ENCODE results near the gene OPRL1.
"Not testable (repeated sequence)": the region's sequence is repeated elsewhere in the genome, so short reads cannot be mapped to it uniquely, and the experiment has no call there.

OPRL1 gene

DNA sequence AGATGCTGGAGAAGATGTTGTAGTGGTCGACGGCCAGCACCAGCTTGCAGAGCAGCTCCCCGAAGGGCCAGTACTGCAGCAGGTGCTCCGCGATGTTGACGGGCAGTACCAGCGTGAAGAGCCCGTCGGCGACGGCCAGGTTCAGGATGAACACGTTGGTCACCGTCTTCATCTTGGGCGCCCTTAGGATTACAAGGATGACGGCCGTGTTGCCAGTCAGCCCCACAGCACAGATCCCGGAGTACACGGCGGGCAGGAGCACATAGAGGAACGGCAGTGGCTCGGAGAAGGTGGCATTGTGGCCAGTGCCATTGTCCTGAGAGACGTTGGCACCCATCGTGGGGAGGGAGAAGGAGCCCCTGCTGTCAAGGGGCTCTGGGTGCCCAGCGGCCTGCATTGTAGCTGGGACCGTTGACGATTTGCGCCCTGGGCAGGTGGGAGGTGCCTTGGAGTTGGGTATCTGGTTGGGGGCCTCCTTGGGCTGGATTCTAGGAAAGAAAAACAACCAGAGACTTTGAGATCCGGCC lies 26.6 kb downstream of the OPRL1 start:
- DNase-seq, result no peak

DNA sequence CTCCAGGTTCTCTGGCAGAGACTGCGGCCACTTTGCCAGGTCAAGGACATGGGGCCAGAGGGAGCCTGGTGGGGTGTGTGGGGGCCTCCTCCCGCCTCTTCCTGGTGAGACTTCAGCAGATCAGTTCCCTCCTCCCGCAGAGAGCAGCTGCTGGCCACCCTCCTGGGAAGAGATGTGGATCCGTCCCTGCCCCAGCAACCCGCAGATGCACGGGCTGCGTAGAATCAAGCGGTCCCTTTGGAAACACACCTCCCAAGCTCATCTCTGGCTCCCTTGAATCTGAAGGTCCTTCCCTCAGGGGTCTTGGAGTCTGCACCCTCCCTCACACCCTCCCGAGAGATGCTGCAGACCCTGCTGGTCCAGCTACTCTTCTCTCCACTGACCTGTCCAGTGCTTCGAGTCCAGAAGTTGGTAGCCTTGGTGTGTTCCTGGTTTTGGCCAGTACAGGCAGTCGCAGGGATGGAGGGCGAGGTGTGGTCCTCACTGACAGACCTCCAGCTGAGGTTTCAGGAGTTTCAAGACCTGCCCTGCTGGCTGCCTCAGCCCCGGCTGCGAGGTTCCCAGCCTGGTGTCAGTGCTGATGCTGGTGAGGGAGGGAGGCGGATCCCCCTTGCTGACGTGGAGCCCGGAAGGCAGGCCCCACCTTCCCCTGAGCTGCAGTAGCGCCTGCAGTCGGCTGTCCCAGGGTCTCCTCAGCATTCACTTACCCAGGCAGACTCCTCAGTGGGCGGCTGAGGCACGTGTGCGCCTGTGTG lies 27.3 kb downstream of the OPRL1 start, which contains the start of gene NPBWR2:
TSS of gene NPBWR2 (minus strand) at position 585 of the 755 bp plus-strand sequence. CDS start 734 bp downstream, outside the sequence.
- peak in 1 of 2 donors; percentile 26 for DNase-seq

DNA sequence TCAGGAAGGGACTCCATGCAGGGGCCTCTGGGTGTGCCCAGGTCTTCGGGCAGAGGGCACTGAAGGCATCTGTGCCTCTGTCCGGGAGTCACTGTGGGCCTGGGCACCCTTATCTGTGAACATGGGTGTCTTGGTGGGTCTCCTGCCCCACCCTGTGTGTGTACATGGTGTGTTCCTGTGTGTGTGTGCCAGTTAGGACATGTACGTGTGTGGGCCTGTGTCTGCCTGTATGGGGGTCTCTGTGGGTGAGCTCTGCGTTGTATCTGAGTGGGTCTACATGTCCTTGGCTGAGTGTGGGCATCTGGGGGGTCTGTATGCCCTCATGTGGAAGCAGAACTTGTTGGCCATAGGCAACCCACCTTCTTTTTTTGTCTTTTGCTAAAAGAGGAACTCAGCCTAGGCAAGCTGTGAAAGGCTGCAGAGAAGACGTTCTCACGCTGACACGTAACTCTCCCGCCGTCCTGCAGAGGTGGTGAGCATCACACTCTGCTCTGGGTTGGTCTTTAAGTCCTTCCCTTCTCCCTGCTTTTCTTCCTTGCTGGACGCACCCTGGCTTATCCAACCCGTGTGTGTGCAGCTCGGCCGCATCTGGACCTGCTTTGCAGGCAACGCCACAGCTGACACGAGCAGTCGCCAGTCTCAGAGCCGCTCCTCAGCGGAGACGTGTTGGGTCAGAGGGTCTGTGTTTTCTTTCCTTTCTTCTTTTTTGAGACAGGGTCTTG lies 28.0 kb downstream of the OPRL1 start:
- DNase-seq, result peak in 1 of 2 donors; percentile 13

DNA sequence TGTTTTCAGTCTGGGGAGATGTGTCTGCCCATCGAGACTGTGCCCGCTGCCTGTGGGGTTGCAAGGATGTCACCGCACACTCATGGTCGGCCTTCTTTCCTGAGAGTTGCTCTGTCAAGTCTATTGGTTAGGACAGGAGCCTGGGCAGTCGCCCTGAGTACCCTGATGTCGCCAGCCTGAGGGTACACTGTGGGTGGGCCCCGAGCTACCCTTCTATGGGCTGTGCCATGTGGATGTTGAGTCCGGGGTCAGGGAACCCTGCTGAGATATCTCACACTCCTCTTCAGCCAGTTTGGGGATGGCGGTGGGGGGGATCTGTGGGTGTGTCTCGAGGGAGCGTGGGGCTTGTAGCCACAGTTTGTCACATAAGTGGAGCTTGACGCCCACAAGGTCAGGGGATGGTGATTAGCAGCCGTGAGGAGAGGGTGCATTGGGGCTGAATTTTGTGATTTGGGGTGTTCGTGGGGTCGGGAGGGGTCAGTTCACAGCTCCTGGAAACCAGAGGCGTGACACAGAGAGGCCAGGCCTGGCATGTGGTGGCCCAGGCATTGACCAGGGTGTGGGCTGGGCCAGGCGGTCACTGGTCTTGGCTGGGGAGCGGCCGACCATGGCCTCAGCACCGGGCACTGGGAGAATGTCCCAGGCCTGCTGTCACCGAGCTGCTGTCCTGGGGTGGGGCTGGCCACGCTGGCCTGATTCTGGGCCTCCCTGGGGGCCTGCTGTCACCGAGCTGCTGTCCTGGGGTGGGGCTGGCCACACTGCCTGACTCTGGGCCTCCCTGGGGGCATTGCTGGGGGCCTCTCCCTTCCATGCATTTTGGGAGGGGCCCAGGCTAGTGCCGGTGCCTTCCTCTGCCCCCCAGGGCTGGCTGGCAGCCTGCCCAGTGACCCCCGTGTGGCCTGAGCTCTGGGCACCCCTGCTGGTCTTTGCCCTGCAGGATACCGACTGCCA lies 29.1 kb downstream of the OPRL1 start:
- DNase-seq, result peak in 1 of 2 donors; percentile 12

DNA sequence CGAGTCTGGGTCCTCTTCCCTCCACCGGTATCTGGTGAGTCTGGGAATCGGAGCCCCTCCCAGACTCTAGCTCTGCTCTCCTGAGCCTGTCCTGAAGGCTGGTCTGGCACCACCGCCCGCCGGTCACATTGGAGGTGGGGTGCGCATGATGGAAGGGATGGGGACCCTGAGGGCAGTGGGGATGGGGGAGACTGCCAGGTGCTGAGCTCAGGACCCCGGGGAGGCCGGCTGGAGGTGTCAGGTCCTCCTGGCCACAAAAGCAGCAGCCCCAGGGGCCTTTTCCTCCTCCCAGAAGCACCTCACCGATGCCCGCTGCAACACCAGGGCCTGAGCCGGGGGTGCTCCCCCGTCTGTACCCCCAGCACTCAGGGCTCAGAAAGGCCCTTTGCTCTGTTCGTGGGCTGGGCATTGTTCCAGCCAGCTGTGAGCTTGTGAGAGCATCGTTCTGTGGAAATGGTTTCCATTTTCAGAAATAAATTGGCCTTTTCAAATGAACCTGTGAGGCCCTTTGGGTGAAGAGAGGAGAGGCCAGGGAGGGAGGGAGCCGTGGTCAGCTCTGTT lies 30.0 kb downstream of the OPRL1 start:
- peak in 1 of 2 donors; percentile 13 for DNase-seq

DNA sequence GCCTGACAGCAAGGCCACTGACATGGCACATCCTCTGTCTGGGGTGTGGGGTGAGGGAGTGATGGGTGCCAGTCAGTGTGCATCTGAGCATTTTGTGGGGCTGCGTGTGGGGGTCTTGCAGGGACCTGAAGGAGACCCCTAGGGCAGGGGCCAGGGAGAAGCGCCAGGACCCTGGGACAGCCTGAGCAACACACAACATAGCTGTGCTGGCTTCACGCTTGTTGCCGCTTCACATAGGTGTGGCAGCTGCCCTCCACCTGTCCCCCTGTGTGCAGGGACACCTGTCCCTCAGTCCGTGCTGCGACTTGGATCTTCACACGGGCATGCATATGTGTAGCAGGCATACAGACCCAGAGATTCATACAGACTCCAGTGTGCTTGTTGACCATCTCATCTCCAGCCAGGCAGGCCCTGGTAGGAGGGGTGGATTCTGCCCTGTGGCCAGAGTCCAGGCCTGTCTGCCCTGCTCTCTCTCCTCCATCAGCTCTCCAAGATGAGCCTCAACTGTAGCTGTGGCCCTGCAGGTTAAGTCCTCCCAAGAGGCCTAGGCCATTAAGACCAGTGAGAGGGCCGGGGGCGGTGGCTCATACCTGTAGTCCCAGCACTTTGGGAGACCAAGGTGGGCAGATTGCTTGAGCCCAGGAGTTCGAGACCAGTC lies 30.7 kb downstream of the OPRL1 start:
- DNase-seq, result peak in 1 of 2 donors; percentile 14

DNA sequence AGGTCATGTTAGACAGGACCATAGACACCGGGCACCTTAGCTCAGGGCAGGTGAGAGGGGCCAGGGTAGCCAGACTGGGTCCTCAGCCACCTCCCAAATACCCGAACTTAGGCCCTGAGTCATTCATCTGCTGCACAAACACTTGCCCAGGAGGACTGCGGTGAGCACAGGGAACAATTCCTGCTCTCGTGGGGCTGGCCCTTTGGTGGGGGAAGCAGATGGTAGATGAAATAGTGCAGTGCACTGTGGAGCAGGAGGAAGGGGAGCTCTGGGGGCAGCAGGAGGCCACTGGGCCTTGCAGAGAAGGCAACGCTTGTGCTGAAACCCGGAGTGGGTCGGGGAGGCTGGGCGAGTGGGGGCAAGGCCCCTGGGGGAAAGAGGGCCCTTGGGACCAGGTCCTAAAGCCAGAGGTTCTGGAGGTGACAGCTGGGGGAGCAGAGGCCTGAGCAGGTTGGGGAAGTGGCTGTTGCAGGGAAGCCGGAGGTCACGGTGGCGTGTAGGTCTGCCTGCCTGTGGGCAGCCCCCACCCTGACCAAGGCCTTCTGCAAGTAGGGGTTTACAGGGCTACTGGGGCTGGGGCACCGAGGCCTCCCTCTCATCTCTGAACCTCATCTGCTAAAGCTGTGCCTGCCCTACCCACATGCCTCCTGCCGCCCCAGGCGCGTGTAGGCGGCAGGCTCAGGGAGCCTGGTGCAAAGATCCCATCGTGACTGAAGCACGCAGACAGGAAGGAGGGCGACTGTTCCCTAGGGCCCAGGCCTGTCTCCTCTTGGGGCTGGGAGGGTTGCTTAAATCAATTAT lies 32.2 kb downstream of the OPRL1 start:
- DNase-seq, result peak in 1 of 2 donors; percentile 14

DNA sequence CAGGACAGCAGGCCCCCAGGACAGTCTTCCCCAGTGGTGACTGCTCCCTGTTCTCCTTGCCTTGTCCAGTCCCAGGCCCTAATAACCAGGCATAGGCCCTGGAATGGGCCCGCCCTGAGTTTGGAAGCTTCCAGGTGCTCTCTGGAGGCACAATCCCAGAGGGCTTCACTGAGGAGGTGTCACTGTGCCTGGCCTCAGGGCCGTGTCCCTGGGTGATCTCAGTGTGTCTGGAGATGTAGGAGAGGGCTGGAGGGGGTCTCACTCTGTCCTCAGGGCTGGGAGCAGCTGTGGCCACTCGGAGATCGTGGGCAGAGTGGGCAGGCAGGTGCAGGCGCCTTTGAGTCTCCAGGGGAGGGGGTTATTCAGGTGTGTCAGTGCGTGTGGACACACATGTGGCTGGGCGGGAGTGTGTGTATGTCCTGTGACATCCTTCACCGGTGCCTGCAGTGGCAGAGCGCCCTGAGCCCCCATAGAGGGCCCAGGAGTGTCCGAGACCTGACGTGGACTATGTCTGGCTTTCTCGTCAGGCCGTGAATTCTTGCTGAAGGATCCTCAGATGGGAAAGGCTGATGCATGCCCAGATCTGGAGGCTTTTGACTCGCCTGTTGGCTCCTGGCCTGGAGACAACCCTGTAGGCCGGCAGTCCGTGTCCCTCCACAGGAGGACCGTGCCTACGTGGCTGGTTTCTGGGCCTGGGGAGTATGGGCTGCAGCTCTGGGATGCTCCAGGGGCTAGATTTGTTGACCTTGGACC lies 33.0 kb downstream of the OPRL1 start:
- DNase-seq, result peak in 1 of 2 donors; percentile 10

DNA sequence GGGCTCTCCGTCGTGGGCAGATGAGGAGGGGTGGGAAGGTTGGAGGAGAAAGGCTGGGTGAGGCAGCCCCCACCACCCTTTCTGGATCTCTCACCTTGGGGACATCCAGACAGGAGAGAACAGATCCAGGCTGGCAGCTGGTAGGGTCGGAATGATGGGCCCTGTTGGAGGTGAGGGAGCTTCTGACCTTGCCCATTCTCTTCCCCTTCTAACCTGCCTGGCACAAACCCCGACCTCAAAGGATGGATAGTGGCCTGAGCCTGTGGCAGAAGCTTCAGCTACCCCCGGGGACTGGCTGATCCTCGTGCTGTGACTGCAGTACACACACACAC lies 33.5 kb downstream of the OPRL1 start:
- DNase-seq, result peak in 1 of 2 donors; percentile 13

DNA sequence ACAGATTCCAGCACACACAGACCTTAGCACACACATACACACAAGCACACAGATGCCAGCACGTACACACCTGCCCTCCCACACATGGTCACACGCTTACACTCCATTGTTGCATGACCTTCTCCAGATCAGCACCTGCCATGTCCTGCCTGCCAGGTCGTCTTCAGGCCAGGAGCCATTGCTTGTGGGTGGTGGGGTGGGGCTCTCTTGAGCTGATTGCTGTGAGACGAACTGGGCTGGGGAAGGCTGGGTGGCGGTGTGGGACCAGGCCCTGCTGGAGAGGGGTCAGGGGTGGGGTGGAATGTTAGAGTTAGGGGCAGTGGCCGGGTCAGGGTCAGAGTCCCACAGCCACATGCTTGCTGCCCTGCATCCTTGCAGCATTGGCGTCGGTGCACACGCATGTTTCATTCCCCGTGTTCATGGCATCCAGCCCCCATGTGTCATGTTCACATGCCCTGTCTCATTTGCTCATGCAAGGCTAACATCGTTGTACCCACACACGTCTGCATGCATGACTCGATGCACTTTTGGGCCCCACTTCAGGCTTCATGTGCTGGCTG lies 34.0 kb downstream of the OPRL1 start:
- peak in 1 of 2 donors; percentile 14 for DNase-seq

DNA sequence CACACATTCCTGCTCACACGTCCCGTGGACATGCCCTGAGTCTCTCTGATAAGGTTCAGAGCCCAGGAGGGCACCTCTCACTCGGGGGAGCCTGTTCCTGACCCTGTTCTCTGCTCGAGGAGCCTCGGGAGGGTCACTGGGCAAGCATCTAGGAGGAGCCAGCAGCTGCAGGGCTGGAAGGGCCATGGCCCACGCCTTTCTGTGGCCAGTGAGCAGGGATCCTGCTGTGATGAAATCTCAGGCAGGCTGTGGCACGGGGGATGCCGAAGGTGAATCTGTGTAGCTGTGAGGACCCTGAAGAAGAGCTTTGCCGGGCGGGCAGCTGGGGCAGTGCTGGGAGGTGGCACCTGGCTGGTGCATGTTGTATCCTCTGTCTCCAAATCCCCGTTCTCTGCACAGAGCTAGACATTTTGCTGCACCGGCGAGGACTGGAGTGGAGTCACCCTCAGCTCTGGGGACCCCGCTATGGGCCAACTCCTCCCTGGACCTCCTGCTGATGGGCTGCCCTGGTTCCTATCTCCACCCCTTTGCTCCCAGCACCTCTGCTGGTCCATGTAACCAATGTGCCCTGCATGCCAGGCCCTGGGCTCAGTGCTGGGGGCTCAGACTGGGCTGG lies 34.6 kb downstream of the OPRL1 start:
- DNase-seq, result peak in 1 of 2 donors; percentile 11

DNA sequence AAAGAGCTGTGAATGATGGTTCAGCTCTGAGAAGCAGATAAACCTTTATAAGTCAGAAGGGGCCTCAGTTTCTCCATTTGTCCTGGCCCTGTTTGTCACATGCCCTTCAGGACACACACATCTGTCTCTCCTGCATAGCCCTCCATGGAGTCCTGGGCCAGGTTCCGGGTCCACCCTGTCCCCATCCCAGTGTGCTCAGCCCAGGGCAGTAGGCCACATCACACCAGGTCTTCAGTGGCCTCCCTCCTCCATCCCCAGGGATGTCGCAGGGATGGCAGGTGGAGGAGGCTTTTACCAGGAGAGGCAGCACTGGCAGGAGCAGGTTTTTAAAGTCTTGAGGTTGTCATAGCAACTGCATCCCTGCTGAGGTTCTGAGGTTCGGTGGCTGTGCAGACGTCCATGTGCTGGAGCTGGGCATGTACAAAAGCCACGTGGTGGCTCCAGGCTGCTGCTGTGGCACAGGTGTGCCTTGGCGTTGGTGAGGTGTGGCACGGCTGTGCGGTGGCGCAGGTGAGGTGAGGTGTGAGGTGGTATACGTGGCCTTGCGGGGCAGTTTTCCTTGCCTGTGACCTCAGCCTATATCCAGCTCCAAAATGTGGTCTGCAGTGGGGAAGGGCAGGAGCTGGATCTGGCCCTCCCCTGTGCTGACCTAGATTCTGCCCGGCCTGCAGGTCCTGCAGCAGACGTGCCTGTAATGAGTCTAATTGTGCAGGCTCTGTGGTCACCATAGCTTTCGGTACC lies 35.5 kb downstream of the OPRL1 start:
- DNase-seq, result peak in 1 of 2 donors; percentile 15

DNA sequence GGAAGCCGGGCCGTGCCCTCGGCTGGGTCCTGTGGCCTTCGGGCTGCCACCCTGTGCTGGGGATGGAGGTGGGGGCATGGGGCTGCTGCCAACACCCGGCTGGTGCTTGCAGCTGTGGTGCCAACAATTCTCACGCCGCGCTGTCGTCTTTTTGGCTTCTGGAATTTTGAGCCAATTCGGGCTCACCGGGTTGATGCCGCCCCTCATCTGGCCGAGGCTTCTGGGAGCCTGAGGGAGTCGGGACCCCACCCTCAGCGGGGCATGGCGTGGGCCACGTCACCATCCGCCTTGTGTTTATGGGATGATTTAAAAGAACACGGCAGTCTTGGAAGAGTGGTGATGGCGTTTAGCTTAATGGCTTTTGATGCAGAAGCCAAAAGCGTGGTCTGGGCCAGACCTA lies 36.1 kb downstream of the OPRL1 start:
- DNase-seq, result peak in 1 of 2 donors; percentile 14

DNA sequence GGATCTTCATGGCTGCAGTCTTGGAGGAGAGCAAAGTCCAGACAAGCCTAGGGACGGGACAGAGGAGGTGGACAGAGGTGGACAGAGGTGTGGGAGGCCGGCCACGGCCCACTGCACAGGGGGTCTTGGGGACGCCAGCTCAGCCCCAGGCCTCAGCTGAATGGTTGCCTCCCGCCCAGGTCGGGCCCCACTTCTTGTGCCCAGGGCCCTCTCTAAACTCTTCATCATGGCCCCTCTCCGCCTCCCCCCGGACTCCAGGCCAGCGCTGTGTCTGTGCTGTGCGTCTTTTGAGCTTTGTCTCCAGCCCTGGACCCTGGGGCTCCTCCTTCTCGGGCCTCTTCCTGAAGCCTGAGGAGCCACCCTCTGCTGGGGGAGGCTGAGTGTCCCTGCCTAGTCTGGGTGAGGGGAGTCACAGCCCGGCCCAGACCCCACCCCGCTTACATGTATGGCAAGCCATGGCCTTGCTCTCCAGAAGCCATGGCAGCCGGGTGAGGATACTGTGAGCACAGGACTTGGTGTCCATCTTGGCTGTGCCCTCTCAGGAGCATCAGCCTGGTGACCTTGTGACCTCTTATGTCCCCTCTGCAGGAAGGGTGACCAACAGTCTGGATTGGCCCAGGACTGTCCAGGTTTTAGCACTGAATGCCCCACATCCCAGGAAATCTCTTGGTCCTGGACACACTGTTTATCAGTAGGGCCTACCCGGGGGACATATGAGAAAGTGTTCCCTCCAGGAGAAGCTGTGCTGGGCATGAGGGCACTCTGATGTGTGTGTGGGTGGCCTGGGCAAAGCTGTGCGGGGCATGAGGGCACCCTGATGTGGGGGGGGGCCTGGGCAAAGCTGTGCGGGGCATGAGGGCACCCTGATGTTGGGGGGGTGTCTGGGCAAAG lies 36.9 kb downstream of the OPRL1 start:
- peak in 1 of 2 donors; percentile 15 for DNase-seq

DNA sequence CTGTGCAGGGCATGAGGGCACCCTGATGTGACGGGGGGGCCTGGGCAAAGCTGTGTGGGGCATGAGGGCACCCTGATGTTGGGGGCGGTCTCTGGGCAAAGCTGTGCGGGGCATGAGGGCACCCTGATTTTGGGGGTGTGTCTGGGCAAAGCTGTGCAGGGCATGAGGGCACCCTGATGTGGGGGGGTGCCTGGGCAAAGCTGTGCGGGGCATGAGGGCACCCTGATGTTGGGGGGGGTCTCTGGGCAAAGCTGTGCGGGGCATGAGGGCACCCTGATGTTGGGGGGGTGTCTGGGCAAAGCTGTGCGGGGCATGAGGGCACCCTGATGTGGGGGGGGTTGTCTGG lies 37.5 kb downstream of the OPRL1 start:
- not testable (repeated sequence) for DNase-seq

DNA sequence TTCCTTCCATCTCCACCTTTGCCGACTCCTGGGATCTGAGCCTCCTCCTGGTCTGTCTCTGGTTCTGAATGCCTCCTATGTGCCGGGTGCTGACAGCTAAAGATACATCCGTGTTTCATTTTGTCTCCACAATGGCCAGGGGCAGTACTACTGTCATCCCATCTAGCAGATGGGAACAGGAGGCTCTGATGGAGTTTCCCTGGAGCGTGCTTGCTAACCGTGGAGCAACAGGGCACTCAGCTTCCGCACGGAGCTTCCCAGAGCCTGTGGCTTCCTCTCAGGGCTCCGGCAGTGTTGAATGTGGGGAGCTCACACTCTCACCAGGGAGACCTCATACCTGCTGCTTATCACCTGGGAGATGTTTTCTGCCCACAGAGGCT lies 39.4 kb downstream of the OPRL1 start:
- DNase-seq, result no peak

DNA sequence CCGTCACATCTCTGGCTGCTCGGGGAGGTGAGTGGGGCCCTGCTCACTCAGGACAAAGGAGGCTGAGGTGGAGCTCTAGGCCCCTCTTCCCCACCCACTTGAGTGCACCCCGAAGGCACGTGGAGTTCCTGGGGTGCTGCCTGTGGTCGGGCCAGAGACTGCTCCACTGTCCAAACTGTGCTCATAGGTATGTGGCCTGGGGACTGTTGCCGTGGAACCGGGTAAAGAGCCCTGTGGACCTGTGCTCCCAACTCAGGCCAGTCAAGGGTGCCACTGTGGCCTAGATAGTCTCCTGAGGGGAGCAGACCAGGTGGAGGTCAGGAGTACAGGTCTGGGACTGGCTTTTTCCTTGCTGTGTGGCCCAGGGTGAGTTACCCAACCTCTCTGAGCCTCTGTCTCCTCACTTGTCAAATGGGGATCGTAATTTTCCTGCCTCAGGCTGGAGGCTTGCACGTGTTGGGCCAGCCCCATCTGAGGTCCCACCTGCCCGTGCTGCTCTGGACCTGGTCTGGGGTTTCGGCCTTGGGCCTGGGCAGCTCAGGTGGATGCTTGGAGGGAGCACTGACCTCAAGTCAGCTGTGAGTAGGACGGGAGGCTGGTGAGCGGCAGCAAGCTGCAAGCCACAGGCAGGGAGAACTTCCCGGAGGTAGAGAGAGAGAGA lies 39.9 kb downstream of the OPRL1 start:
- no peak for DNase-seq
